Esophagus muscularis mucosa (tissue), 3 donors: ENCODE results near the gene TRIM38.

Experiments used
- CTCF ChIP-seq, 3 experiments: fragments of 200-600 bp in 2 of 3; fragments of 450-650 bp in 1 of 3; sonication (generic) in 2 of 3; IDR thresholded peaks; one replicate each; pipeline ENCODE4 v1.5.1; 2017 to 2019; ENCODE audit warnings: antibody characterized with exemption in 3 of 3, mild to moderate bottlenecking in 2 of 3, moderate library complexity in 1 of 3
- POLR2A ChIP-seq: fragments of 450-650 bp; IDR thresholded peaks from one replicate; pipeline ENCODE4 v1.6.1; 2017; ENCODE audit warnings: antibody characterized with exemption, moderate library complexity, mild to moderate bottlenecking, low read depth

- TF ChIP-seq POLR2A (no peak), CTCF (IDR thresholded peaks at IDR 0.05) (no peak)
These were observed 48.9 kb upstream of the TRIM38 start for GRCh38 chr6:25913741-25914140.
